GM12892 (cell line): Measurements from ENCODE around the gene ZEB1.
"Not testable (repeated sequence)": the region's sequence is repeated elsewhere in the genome, so short reads cannot be mapped to it uniquely, and the experiment has no call there.

Experiments used
- POLR2A ChIP-seq: IDR thresholded peaks from 2 replicates; pipeline ENCODE4 v1.6.1; 2011; ENCODE audit warnings: low read depth, low read length, control low read depth
- POLR2AphosphoS5 ChIP-seq: IDR thresholded peaks from 2 replicates; pipeline ENCODE4 v1.6.1; 2011; ENCODE audit warnings: low read depth, low read length, control low read depth
- TAF1 ChIP-seq: IDR thresholded peaks from 2 replicates; pipeline ENCODE4 v1.6.1; 2011; ENCODE audit warnings: low read depth, mild to moderate bottlenecking, control low read depth, low read length, borderline replicate concordance

DNA sequence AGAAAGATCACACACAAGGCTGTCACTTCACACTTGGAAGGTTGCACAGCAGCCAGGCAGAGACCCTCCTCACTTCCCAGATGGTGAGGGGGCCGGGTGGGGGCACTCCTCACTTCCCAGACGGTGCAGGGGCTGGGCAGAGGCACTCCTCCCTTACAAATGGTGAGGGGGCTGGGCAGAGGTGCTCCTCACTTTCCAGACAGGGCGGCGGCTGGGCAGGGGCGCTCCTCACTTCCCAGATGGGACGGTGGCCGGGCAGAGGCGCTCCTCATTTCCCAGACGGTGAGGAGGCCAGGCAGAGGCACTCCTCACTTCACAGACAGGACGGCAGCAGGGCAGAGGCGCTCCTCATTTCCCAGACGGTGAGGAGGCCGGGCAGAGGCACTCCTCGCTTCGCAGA lies 42.5 kb downstream of the ZEB1 start:
- TF ChIP-seq TAF1, POLR2A, POLR2AphosphoS5: not testable (repeated sequence)
